ENCODE results near the gene WHRN. TPM values are rescaled to one million over a fixed set of nuclear protein-coding genes. Genes with fewer than 3 reads are reported as not detected.

The WHRN gene
- total RNA-seq, 4 donors from 2014 or later, result 8.4 to 12.9 (median 11.0) TPM

GRCh38 chr9:114518120-114518519 lies 12.8 kb upstream of the WHRN start:
- H3K4me1 ChIP-seq, result no peaks in the 10 kb centered on the region
- H3K36me3 ChIP-seq, result no peaks in the 10 kb centered on the region
- TF ChIP-seq CTCF (IDR thresholded peaks at IDR 0.05) (no peak), POLR2A (IDR thresholded peaks at IDR 0.05) (no peak), EP300 (IDR thresholded peaks at IDR 0.05) (no peak)
- H3K27me3 ChIP-seq, result peaks cover 3% of the 10 kb centered on the region
- no peak overlapping the region for H3K4me3 ChIP-seq
- WGBS, 2 donors (ENCODE audit: low coverage in 1 of 2), result 100% methylated on average over 1 of the region's 1 CpG; no CpG with 5 or more reads in 1 of the 2 donors
- H3K9me3 ChIP-seq, result no peaks in the 10 kb centered on the region
- no peak for ATAC-seq
- no peak overlapping the region for H3K27ac ChIP-seq

GRCh38 chr9:114516913-114517312 lies 11.6 kb upstream of the WHRN start:
- no peak for ATAC-seq
- Histone ChIP-seq H3K9me3 (no peaks in the 10 kb centered on the region), H3K4me3 (no peak overlapping the region), H3K4me1 (no peaks in the 10 kb centered on the region), H3K27ac (no peak overlapping the region), H3K27me3 (peaks cover 3% of the 10 kb centered on the region), H3K36me3 (no peaks in the 10 kb centered on the region)
- TF ChIP-seq EP300 (IDR thresholded peaks at IDR 0.05) (no peak), CTCF (IDR thresholded peaks at IDR 0.05) (no peak), POLR2A (IDR thresholded peaks at IDR 0.05) (no peak), POLR2AphosphoS5 (IDR thresholded peaks at IDR 0.05) (no peak)
- 50 to 90% methylated on average over 6 of the region's 7 CpGs for WGBS, 2 donors (ENCODE audit: low coverage in 1 of 2)

GRCh38 chr9:114515528-114515927 lies 10.3 kb upstream of the WHRN start:
- Histone ChIP-seq H3K36me3 (no peaks in the 10 kb centered on the region), H3K4me3 (no peak overlapping the region)
- WGBS, 2 donors (ENCODE audit: low coverage in 1 of 2), result 60 to 71% methylated on average over 1 to 2 of the region's 3 CpGs

GRCh38 chr9:114513959-114514267 lies 8.6 kb upstream of the WHRN start:
- Histone ChIP-seq H3K4me3 (no peak overlapping the region), H3K36me3 (no peaks in the 10 kb centered on the region), H3K4me1 (no peaks in the 10 kb centered on the region), H3K9me3 (no peaks in the 10 kb centered on the region), H3K27me3 (peaks cover 10% of the 10 kb centered on the region), H3K27ac (no peak overlapping the region)
- WGBS, 2 donors (ENCODE audit: low coverage in 1 of 2), result 100% methylated on average over 1 of the region's 1 CpG
- ATAC-seq, result no peak
- no peak for TF ChIP-seq POLR2A (IDR thresholded peaks at IDR 0.05)

More at GRCh38 chr9:114515528-114515927, 10.3 kb upstream of the WHRN start:
- Histone ChIP-seq H3K9me3 (no peaks in the 10 kb centered on the region), H3K4me1 (no peaks in the 10 kb centered on the region), H3K27me3 (peaks cover 7% of the 10 kb centered on the region), H3K27ac (no peak overlapping the region)
- no peak for ATAC-seq
- TF ChIP-seq POLR2A (IDR thresholded peaks at IDR 0.05), result no peak
- TF ChIP-seq POLR2AphosphoS5 (IDR thresholded peaks at IDR 0.05), result no peak
- TF ChIP-seq EP300 (IDR thresholded peaks at IDR 0.05), result no peak
- no peak for TF ChIP-seq CTCF (IDR thresholded peaks at IDR 0.05)

- 63 to 82% methylated on average over 6 to 9 of the region's 10 CpGs for WGBS, 2 donors (ENCODE audit: low coverage in 1 of 2)
- ATAC-seq, result no peak
Measured at GRCh38 chr9:114513055-114513958, 8.0 kb upstream of the WHRN start.

More at GRCh38 chr9:114513055-114513958, 8.0 kb upstream of the WHRN start:
- H3K4me1 ChIP-seq, result no peaks in the 10 kb centered on the region
- no peak overlapping the region for H3K27ac ChIP-seq
- no peak for TF ChIP-seq POLR2A (IDR thresholded peaks at IDR 0.05)
- no peak for TF ChIP-seq CTCF (IDR thresholded peaks at IDR 0.05)
- TF ChIP-seq EP300 (IDR thresholded peaks at IDR 0.05), result no peak
- no peak for TF ChIP-seq POLR2AphosphoS5 (IDR thresholded peaks at IDR 0.05)
- H3K36me3 ChIP-seq, result no peaks in the 10 kb centered on the region
- H3K9me3 ChIP-seq, result no peaks in the 10 kb centered on the region
- H3K4me3 ChIP-seq, result no peak overlapping the region
- H3K27me3 ChIP-seq, result peaks cover 10% of the 10 kb centered on the region

All from gastroesophageal sphincter (tissue), 4 donors.